Measurements from ENCODE around the gene TKT.

DNA sequence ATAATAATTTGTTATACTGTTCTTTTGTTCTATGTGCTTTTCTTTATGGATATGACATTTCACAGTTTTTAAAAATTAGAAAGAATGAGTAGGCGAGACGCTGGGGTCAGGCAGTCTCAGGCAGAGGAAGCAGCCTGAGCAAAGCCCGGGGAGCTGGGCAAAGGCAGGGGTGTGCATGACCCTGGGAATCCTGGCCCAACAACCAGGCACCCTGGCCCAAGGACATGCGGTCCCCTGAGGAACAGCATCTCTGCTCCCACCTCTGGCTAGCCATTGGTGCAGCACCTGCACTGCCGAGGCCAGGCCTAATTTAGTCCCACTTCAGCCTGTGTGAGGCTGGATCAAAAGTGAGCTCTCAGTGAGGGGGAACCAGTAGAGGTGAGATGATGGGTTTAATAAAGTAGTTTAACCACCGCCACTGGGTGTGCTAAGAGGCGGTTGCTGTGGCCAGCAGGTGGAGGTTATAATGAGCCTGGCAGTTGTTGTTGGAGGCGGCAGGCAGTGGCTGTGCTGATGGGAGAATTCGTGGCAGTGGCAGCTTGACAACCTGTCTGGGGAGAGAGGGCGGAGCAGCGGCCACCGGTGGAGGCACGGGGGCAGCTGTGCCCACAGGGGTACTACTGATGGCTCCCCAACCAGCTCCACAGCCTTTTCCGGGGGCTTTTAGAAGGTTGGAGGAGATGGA is 53.3 kb downstream of the TKT start:
- no peak for TF ChIP-seq FOXA1 (IDR thresholded peaks at IDR 0.05)
- no peak for TF ChIP-seq SP1 (IDR thresholded peaks at IDR 0.05)
- TF ChIP-seq PKNOX1 (IDR thresholded peaks at IDR 0.05), result no peak
- no peak for TF ChIP-seq FOXK2 (IDR thresholded peaks at IDR 0.05)
- TF ChIP-seq ELF4 (IDR thresholded peaks at IDR 0.05), result no peak
- TF ChIP-seq ARNT (IDR thresholded peaks at IDR 0.05), result no peak
- no peak for TF ChIP-seq BHLHE40 (IDR thresholded peaks at IDR 0.05; ENCODE audit: borderline replicate concordance)
- TF ChIP-seq TARDBP (IDR thresholded peaks at IDR 0.05), result no peak
- TF ChIP-seq SUZ12 (IDR thresholded peaks at IDR 0.05), result no peak
- TF ChIP-seq CTBP1 (IDR thresholded peaks at IDR 0.05; ENCODE audit: borderline replicate concordance), result no peak
